B cell (primary cell): ENCODE data around the gene TCEAL5.

ENCODE experiments used
- CTCF ChIP-seq: fragments of 200-600 bp; IDR thresholded peaks from one replicate; pipeline ENCODE4 v1.8.0; 2022; ENCODE audit warnings: antibody characterized with exemption, mild to moderate bottlenecking
- EZH2 ChIP-seq: IDR thresholded peaks from 2 replicates; pipeline ENCODE4 v1.6.1; 2012; ENCODE audit warnings: borderline replicate concordance, low read depth, mild to moderate bottlenecking, moderate library complexity, low read length; ENCODE audit not compliant: insufficient read depth, poor library complexity, severe bottlenecking

GRCh38 chrX:103276581-103277002 is at the start of gene TCEAL5:
- no peak for TF ChIP-seq CTCF
- no peak for TF ChIP-seq EZH2
